ENCODE results near the gene SPRED3.

- TF ChIP-seq CTCF (IDR thresholded peaks at IDR 0.05), result no peak
- no peak for TF ChIP-seq POLR2AphosphoS5 (IDR thresholded peaks at IDR 0.05)
- no peak for TF ChIP-seq POLR2A (IDR thresholded peaks at IDR 0.05)
These were observed 4.3 kb downstream of the SPRED3 start for GRCh38 chr19:38392707-38393308.
